HG02840 (cell line): ENCODE results near the gene SNCAIP.

Experiments used
- ATAC-seq: cut with Tn5 transposase; IDR thresholded peaks from one replicate; pipeline ENCODE4 v1.9.1; 2021; ENCODE audit warnings: mild to moderate bottlenecking, moderate library complexity, moderate number of reproducible peaks; ENCODE audit not compliant: unreplicated experiment, low FRiP score

The SNCAIP gene

DNA sequence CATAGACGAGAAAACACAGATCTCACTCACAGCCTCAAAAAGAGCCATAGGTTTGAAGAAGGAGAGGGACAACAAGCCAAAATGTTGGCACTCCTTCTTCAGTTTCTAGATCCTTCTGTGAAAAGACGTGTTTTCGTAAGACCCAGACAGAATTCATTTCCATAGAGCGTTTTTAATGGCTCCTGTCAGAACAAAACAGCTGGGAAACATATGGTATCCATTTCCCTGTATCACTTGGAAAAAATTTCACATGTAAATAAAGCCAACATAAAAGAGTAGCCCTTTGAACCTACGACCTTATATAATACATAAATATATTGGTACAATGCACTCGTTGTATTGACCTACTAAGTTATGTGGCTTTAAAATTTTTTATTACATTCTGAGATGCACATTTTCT, 108.1 kb downstream of the SNCAIP start:
- no peak for ATAC-seq

DNA sequence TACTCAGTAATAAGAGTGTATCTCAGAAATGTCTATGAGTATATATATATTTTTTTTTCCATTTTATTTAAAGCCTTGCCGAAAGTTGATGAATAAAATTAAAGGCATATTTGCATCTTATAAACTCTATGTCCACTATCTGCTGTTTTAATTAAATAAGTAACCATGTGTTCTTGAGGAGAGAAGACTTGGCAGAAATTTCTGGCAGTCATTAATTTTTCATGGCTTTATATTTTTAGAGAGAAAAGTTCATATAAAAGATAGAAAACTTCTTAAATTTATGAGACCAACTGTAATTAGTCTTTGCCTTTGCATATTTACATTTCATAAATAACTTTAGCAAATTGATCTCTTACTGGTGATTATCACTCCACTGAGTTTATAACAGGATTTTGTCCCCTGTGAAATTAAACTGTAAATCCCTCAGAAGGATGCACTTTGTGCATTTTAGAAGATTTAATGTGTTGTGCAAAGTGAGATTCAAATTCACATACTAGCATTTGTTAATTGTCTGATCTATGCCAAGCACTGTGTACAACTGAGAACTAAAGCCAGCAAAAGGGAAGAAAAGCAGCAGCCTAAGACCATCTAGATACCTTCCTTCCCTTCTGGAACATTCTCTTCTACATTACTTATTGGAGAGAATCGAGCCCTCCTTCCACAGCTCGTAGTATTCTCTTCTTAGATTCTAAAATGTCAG, 108.7 kb downstream of the SNCAIP start:
- no peak for ATAC-seq

DNA sequence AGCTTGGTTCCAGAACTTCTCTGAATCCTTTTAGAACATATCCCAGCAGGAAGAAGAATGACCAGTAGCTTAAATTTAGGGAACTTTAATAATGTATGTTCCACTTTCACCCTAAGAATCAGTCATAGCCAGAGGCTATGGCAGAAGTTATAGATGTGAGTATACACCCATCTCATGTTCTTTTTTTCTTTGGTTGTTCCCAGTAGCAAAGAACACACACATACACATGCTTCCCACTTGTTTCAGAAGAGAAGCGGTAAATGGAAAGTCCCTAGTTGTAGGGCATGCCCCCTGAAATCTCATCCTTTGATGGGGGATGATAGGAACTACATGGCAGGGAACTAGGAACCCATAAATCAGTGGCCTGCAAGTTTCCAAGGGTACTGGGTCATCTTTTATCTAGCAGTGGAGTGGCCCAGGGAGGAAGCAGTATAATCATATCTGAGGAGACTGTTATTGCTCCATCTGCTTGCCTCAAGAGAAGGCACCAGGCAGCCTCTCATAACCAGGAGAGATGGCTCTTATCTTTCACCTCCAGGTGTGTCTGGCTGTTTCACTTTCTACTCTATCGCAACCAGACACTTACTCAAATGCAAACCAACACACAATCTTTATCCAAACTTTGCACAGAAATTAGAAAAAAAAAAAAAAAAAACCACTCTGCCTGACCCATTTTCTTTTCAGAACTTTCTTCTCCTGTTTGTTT, 109.5 kb downstream of the SNCAIP start:
- peak; percentile 85 for ATAC-seq

DNA sequence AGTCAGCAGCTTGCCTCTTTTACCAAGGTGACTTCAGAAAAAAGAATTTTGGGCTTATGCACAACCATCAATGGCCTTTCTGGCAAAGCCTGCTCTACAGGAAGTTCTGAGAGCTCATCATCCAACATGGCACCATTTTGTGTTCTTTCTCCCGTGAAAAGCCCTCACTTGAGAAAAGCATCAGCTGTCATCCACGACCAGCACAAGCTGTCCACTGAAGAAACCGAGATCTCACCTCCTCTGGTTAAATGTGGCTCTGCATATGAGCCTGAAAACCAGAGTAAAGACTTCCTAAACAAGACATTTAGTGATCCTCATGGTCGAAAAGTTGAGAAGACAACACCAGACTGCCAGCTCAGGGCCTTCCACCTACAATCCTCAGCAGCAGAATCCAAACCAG, 111.2 kb downstream of the SNCAIP start:
- ATAC-seq: no peak

DNA sequence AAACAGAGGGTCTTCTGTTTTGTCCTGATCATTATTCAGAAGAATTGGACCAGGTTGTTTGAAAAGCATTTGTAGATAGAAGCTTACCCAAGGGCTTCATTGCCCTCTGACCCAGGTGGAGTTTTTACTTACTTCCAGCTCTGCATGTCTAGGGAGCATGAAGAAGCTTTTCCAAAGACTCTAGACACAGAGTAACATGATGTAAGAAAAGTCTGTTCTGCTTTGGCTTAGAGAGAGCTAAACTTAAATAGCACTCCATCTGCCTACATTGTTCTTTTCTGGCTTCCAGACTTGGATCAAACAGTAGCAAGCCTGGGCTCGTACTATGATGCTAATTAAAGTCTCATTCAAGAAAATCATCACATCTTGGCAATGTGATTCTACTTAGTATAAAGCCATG, 112.1 kb downstream of the SNCAIP start:
- no peak for ATAC-seq

DNA sequence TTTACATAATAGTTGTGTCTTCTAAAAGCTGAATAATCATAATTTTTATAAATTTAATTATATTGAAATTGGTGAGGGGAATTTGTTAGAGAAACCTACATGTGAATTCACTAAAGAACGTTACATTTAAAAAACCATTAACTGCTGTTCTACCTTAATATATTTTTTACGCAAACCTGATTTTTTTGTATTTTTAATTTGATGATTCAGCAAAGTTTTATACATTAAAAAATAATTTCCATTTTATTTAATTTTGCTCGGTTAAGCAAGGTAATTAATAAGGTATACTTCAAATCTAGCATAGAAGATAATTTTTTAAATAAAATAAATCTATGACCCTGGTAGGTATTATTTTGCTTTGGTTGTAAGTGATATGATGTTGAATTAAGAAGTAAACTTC, 114.3 kb downstream of the SNCAIP start:
- no peak for ATAC-seq

DNA sequence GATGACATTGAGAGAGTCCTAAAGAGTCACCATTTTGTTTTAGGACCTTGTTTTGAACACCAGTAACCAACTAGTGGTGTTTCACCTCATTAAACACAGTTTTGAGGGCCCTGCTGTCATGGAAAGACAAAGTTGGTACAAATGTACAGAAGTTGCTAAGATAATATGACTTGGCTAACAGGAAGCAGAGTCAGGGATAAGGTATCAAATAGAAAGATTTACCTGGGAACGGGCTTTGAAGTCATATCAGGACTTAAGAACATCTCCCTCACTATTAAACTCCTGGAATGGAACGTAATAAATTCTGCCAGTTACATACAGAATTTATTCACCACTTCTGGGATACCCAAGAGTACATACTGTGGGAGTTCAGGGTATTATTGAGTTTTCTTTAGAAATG, 115.6 kb downstream of the SNCAIP start:
- no peak for ATAC-seq

DNA sequence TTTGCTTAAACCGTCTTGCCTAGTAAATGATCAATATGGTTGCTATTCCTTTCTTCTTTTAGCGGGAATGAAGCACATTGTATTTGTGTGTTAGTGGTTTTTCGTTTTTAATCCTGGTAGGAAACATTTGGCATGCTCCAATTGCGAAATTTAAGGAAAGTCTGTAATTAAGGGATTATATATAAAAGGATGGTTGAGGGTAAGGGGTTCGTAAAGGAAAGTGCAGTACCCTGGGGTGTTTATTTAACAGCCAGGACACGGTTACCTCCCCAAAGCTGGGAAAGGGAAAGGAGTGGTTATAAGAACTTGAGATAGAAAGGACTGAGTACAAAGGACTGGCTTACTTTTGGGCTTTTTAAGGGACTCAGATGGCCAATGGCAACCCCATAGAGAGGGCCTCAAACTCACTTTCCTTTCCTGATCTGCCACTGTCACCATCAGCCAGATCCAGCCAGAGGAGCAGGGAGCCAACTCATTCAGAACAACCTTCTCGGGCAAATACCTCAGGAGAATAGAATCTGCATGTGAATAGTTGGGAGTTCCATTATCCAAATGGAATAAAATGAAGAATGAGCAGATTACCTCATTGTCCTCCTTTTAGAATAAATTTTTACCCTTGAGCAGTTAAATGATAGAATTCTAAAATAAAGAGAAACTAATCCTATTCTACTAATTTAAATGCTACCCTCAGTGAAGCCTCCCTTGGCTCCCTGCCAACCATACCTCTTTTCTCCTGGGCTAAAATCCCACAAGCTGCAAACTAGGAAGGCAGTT, 117.7 kb downstream of the SNCAIP start:
- ATAC-seq: no peak

DNA sequence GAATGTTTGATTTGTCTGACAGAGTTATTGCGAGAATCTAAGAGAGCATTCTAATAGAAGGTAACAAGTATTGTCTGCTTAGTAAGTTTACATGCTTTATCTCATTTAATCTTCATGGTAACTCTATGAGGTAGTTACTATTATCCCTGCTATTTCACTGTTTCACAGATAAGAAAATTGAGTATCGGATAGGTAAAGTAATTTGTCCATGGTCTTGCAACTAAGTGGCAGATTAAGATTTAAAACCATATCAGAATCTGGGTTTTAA, 118.2 kb downstream of the SNCAIP start:
- ATAC-seq: no peak

DNA sequence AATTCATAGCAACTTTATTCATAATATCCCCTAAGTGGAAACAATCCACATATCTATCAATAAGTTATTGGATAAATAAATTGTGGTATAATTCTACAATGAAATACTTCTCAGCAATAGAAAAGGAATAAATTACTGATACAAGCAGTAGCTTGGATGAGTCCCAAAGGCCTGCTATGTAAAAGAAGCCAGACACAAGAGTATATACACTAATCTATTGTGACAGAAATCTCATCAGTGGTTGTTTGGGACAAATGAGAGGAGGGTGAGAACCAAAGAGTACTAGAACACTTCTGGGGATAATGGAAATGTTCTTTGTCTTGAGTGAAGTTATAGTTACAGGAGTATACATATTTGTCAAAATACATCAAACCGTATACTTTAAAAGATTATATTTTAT, 119.3 kb downstream of the SNCAIP start:
- no peak for ATAC-seq

DNA sequence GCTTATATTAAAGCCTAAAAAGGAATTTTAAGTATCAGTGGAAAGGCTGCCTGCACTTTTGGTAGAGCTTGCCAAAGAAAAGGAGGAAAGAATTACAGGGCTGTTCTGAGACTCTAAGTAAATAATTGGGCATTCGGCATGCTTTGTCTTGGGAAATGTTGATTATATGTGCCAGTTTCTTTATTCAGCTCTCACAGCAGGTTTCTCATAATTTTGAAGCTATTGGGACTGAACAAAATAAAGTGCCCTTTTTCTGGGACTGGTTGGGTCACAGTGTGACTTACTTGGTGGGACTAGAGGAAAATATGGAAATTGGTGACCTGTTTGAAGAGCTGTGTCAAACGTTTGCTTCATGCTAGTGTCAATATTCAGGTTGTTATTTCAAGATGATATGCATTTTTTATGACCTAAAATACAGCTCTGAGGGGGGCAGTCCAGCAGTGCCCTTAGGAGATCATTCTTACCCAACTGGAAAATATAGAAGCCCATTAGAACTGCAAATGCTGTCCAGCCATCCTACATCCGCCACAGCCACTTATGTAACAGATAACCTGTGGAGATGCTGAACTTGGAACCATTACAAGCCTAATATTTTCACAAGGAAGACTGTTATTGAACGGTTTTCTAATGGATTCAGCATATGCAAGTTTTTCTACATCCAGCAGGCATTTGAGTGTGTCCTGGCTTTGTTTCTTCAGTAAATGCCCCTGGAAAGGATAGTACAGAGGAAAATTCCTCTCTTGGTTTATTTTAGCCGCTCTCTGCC, 122.4 kb downstream of the SNCAIP start:
- no peak for ATAC-seq

DNA sequence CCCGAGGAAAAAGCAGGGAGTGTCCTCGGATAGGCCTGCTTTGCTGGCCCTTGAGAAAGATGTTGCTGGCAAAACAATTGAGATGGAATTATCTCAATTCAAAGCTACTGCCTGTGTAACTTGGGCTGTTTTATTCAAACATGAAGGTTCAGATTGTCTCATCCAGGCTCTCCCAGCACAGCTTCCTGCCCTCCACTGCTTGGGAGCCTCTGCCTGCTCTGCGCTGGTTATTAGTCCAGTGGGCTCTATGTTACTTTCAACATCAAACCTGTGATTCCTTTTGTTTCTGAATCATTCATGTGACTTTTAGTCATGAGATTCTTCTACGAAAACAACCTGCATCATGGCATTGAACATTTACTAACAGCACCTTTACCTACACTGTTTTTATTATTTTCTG, 123.2 kb downstream of the SNCAIP start:
- no peak for ATAC-seq

DNA sequence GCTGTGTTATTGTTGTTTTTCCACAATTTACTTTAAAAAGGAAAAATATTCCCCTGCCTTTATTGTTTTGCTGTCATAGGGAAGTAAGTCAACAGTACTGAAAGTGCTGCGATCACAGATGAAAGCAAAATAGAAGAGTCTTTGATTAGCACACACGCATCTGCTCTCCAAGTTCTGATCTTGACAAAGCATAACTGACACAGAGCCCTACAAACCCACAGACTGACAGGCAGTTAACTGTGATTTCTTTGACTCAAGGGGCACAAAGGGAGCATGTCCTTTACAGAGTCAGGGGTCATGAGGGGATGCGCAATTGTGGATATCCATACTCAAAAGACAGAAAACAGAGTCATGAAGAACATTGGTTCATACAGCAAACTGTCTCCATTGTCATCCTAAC, 123.7 kb downstream of the SNCAIP start:
- no peak for ATAC-seq

DNA sequence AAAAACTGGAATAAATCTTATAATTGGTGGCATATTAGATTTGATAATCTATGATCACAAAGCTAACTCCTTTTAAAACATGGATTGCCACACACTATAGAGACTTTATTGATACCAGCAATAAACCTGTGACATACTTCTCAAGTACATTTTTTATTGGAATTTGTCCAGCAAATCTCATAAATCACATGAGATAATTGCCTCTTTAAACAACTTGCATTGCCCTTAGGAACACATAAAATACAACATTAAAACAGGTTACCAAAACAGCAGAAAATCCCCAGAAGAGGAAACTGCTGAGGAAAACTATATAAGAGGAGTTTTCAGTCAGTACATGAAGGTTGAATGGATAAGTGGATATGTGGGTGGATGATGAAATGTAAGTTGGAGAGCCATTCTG, 124.6 kb downstream of the SNCAIP start:
- no peak for ATAC-seq

DNA sequence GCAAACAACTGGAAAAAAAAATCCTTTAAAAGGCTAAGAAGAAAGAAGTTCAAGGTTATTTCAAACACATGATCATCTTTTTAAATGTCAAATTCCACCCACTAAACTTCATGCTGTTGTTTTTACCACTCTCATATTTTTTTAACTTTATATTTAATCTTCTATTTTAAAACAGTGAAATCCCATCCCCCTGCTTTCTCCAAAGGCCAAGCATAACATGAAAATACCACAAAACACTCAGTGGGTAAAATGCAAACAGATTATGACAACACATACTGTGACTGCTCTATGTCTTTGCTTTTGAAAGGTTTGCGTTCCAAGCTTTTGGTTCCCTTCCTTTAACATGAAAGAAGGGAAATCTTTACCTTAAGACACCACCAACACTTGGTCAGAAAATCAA, 127.6 kb downstream of the SNCAIP start:
- no peak for ATAC-seq

DNA sequence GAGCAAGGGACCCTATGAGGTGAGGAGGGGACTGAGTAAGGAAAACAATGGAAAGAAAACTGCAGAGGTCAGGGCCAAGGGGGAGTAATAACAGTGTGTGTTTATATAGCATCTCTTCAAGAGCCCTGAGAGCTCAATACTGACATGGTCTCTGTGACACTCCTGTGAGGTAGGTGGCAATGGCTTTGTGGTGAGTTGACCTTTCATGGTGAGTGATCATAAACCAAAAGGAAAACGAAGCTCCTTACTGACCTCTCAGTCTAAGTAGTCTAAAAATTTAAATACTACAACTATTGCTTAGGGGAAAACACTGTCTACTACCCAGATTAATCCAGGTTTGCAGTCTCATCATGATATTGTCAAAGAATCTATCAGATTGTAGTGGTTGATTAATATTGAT, 130.9 kb downstream of the SNCAIP start:
- no peak for ATAC-seq

DNA sequence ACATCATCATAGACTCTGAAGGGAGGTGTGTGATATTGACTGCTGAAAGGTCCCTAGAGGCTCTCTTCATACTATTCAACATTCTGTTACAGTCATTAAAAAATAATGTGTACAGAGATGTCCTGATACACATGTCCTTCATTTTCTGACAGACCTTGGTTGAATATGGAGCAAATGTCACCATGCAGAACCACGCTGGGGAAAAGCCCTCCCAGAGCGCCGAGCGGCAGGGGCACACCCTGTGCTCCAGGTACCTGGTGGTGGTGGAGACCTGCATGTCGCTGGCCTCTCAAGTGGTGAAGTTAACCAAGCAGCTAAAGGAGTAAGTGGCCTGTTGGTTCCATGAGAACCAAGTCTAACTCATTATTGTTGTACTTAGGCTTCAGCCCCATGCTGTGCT, 132.4 kb downstream of the SNCAIP start:
- ATAC-seq: no peak

DNA sequence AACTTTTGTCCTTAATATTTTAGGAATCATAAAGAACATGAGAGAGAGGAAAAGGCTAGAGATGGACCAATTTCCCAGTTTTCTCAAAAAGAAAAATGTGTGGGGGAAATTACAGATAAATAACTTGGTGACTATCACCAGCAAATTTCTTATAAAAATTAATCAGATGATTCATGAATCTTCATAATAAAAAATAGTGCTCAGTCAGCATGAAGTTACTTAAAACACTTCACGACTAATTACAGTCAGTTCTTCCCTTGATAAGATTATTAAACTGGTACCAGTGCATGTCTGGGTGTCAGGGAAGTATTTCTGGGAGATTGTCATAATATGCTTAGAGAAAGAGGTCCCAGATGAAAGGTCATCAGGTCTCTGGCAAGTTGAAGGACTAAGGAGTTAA, 133.0 kb downstream of the SNCAIP start:
- ATAC-seq: no peak

DNA sequence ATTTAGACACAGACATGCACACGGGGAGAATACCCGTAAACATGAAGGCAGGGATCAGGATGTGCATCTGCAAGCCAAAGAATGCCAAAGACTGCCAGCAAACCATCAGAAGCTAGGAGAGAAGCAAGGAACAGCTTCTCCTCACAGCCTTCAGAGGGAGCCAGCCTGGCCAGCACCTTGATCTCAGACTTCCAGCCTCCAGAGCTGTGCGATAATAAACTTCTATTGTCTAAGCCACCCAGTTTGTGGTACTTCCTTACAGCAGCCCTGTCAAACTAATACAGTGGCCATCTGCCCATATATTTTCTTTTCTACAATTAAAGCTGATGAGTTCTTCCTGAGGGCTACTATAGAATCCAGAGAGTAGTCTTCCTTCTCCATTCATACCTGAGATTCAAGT, 135.0 kb downstream of the SNCAIP start:
- no peak for ATAC-seq

DNA sequence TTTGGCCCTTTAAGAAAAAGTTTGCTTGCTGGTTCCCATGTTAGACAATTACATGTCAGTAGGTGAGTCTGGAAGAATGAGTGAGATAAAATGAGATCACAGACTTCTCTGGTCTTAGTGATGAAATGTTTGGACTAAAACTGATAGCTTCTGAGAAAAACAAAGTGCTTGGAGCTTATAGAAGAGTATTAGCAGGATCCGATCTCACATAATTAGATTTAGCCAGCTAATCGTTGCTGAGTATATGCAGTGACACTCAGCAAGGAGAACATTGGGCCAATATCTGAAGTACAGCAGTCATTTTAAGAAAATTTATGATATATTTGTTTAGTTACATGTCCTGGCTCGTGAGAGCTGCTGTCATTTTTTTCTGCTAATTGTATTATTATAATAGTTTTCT, 135.8 kb downstream of the SNCAIP start:
- ATAC-seq: no peak

DNA sequence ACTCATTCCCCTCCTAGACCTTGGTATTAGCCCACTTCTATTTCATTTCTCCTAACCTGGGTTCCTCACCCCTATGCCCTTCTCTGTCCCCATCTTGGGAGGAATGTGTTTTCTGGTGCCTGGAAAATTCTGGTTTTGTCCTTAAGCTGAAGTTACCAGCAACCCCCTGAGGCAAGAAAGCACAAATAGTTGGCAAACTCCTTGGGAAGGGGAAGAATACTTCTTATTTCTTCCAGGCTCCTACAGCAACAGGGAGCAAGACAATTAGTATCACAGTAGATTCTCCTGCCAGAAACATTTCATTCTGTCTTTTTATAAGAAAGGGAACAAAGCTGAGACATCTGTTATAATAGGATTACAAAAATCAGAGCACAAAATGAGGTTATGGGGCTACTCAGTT, 142.5 kb downstream of the SNCAIP start:
- no peak for ATAC-seq
